Measurements from ENCODE around the gene TTPAL. TPM values are rescaled to one million over a fixed set of nuclear protein-coding genes. Genes with fewer than 3 reads are reported as not detected.

The TTPAL gene
- total RNA-seq, 1 experiment from 2014 or later = 20.4 TPM

DNA sequence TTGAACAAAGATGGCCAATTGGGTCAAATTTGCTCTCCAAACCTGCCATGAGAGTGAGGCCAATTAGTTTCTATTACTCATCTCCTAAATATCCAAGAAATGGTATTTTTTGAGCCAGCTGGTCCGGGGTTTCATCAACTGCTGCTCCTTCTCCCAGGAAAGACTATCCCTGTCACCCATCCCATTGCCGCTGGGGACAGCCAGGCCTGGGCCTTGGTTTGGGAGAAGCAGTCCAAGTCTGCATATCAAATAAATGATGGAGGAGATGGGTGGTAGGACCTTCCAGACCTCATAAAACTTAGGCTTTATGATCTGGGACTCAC is 46.7 kb upstream of the TTPAL start:
- RAD21 ChIA-PET (ENCODE audit: low non-redundant PET in 1 of 2, low total read pairs in 2 of 2, uncharacterized antibody in 2 of 2, unreplicated experiment in 2 of 2) = no interaction called here
- TF ChIP-seq JUND (IDR thresholded peaks at IDR 0.05) = no peak
- TF ChIP-seq POLR2AphosphoS5 (IDR thresholded peaks at IDR 0.05; ENCODE audit: low read depth, low read length) = no peak
- no peak for TF ChIP-seq YY1 (IDR thresholded peaks at IDR 0.05; ENCODE audit: extremely low read depth, insufficient replicate concordance, low read depth, low read length)
- TF ChIP-seq, protein P1, sequence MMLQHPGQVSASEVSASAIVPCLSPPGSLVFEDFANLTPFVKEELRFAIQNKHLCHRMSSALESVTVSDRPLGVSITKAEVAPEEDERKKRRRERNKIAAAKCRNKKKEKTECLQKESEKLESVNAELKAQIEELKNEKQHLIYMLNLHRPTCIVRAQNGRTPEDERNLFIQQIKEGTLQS (IDR thresholded peaks at IDR 0.05) = no peak
- TF ChIP-seq, protein P2, sequence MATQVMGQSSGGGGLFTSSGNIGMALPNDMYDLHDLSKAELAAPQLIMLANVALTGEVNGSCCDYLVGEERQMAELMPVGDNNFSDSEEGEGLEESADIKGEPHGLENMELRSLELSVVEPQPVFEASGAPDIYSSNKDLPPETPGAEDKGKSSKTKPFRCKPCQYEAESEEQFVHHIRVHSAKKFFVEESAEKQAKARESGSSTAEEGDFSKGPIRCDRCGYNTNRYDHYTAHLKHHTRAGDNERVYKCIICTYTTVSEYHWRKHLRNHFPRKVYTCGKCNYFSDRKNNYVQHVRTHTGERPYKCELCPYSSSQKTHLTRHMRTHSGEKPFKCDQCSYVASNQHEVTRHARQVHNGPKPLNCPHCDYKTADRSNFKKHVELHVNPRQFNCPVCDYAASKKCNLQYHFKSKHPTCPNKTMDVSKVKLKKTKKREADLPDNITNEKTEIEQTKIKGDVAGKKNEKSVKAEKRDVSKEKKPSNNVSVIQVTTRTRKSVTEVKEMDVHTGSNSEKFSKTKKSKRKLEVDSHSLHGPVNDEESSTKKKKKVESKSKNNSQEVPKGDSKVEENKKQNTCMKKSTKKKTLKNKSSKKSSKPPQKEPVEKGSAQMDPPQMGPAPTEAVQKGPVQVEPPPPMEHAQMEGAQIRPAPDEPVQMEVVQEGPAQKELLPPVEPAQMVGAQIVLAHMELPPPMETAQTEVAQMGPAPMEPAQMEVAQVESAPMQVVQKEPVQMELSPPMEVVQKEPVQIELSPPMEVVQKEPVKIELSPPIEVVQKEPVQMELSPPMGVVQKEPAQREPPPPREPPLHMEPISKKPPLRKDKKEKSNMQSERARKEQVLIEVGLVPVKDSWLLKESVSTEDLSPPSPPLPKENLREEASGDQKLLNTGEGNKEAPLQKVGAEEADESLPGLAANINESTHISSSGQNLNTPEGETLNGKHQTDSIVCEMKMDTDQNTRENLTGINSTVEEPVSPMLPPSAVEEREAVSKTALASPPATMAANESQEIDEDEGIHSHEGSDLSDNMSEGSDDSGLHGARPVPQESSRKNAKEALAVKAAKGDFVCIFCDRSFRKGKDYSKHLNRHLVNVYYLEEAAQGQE (IDR thresholded peaks at IDR 0.05; ENCODE audit: low read depth) = no peak
- TF ChIP-seq FOSL1 (IDR thresholded peaks at IDR 0.05; ENCODE audit: low read depth) = no peak
- TF ChIP-seq EZH2 (IDR thresholded peaks at IDR 0.05) = no peak
- no peak for TF ChIP-seq SRF (IDR thresholded peaks at IDR 0.05; ENCODE audit: low read depth)
- TF ChIP-seq SP1 (IDR thresholded peaks at IDR 0.05; ENCODE audit: low read depth) = no peak
- no peak for TF ChIP-seq CEBPB (IDR thresholded peaks at IDR 0.05; ENCODE audit: low read depth)
- no peak for TF ChIP-seq SIN3A (IDR thresholded peaks at IDR 0.05; ENCODE audit: low read depth)
- TF ChIP-seq, protein P3, sequence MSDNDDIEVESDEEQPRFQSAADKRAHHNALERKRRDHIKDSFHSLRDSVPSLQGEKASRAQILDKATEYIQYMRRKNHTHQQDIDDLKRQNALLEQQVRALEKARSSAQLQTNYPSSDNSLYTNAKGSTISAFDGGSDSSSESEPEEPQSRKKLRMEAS (IDR thresholded peaks at IDR 0.05) = no peak
- TF ChIP-seq TCF7L2 (IDR thresholded peaks at IDR 0.05; ENCODE audit: borderline replicate concordance, extremely low read depth, insufficient read depth, insufficient read length) = no peak
- no peak for TF ChIP-seq RAD21 (IDR thresholded peaks at IDR 0.05; ENCODE audit: low read depth)
- no peak overlapping the region for H3K4me2 ChIP-seq (ENCODE audit: low read length)
- H3K9me3 ChIP-seq (ENCODE audit: control insufficient read depth in 1 of 2, insufficient read depth in 1 of 2, low read depth in 1 of 2, low read length in 2 of 2) = no peaks in the 10 kb centered on the region
- H3K9ac ChIP-seq (ENCODE audit: low read length) = no peak overlapping the region
- intact Hi-C loops (cut with micrococcal nuclease) = no loop called here
- CTCF ChIA-PET = no interaction called here
- H3K27me3 ChIP-seq (ENCODE audit: insufficient read depth, low read length) = no peaks in the 10 kb centered on the region
- ATAC-seq (no peak), DNase-seq (ENCODE audit: low read depth, low spot score) (no peak)
- H3K27ac ChIP-seq (ENCODE audit: low read depth, low read length) = no peak overlapping the region
- no peaks in the 10 kb centered on the region for H3K4me1 ChIP-seq (ENCODE audit: control insufficient read depth in 1 of 2, insufficient read depth in 2 of 2, low read length in 2 of 2)
- POLR2A ChIA-PET = no interaction called here
- H2AFZ ChIP-seq (ENCODE audit: low read depth, low read length, poor library complexity, severe bottlenecking) = no peak overlapping the region
- BruUV-seq (replicated peaks) = no TSS peak
- no peaks in the 10 kb centered on the region for H3K36me3 ChIP-seq (ENCODE audit: control insufficient read depth in 1 of 2, insufficient read depth in 2 of 2, low read length in 2 of 2)
- no peaks in the 10 kb centered on the region for H3K9me2 ChIP-seq (ENCODE audit: insufficient read depth)
- H4K20me1 ChIP-seq (ENCODE audit: insufficient read depth) = no peaks in the 10 kb centered on the region
- H3K79me2 ChIP-seq (ENCODE audit: insufficient read depth, low read length) = no peaks in the 10 kb centered on the region
- no peak overlapping the region for H3K4me3 ChIP-seq (replicated peaks in 1 of 2; ENCODE audit: low read depth in 1 of 2, low read length in 2 of 2)

Data from HCT116 (cell line).